Activated B cell treated with CpG ODN at 0.5 μM for 24 hours (primary cell): ENCODE measurements around the gene ITPR3. TPM values are rescaled to one million over a fixed set of nuclear protein-coding genes. Genes with fewer than 3 reads are reported as not detected.

Experiments
- ATAC-seq: fragments of 200-7000 bp; cut with Tn5 transposase; one replicate; pipeline ENCODE4 v1.10.0; 2021; ENCODE audit warnings: low read depth, mild to moderate bottlenecking, moderate library complexity
- CTCF ChIA-PET: fragments of 350-600 bp; sonication (Branson Sonifier 250); formaldehyde crosslinking; loops from one replicate; lab custom pipeline; 2021; ENCODE audit warnings: antibody characterized with exemption; lab: Charles Lee
- POLR2A ChIA-PET: fragments of 350-600 bp; sonication (Branson Sonifier 250); formaldehyde crosslinking; loops from one replicate; lab custom pipeline; 2021; ENCODE audit warnings: antibody characterized with exemption; lab: Charles Lee
- DNase-seq: peaks from one replicate; pipeline ENCODE4 v3.0.0; 2022
- H3K27ac Mint-ChIP-seq: one replicate; pipeline ENCODE4 v1.8.0; 2020; ENCODE audit warnings: mixed read lengths
- H3K27me3 Mint-ChIP-seq: one replicate; pipeline ENCODE4 v1.8.0; 2021; ENCODE audit warnings: mixed read lengths
- H3K36me3 Mint-ChIP-seq: one replicate; pipeline ENCODE4 v1.8.0; 2021; ENCODE audit warnings: low read depth, mixed read lengths
- H3K4me1 Mint-ChIP-seq: one replicate; pipeline ENCODE4 v1.8.0; 2021; ENCODE audit warnings: mixed read lengths
- H3K4me3 Mint-ChIP-seq: one replicate; pipeline ENCODE4 v1.8.0; 2020; ENCODE audit warnings: mild to moderate bottlenecking, mixed read lengths
- H3K9me3 Mint-ChIP-seq: one replicate; pipeline ENCODE4 v1.8.0; 2020; ENCODE audit warnings: mixed read lengths
- intact Hi-C: fragments of 100-400 bp; cut with micrococcal nuclease; formaldehyde crosslinking; loops from one replicate; pipeline ENCODE4 v1.15.1; 2024
- total RNA-seq: library from RNA; stranded (reverse); gene quantifications from 2 replicates; pipeline ENCODE4 v1.2.3, GENCODE V29; 2022
- TF ChIP-seq, protein P1 (sequence below): fragments of 200-600 bp; IDR thresholded peaks from one replicate; pipeline ENCODE4 v1.8.0; 2022; ENCODE audit warnings: antibody characterized with exemption, mild to moderate bottlenecking

ITPR3 gene
- total RNA-seq, 1 donor from 2014 or later: 35.5 TPM

DNA sequence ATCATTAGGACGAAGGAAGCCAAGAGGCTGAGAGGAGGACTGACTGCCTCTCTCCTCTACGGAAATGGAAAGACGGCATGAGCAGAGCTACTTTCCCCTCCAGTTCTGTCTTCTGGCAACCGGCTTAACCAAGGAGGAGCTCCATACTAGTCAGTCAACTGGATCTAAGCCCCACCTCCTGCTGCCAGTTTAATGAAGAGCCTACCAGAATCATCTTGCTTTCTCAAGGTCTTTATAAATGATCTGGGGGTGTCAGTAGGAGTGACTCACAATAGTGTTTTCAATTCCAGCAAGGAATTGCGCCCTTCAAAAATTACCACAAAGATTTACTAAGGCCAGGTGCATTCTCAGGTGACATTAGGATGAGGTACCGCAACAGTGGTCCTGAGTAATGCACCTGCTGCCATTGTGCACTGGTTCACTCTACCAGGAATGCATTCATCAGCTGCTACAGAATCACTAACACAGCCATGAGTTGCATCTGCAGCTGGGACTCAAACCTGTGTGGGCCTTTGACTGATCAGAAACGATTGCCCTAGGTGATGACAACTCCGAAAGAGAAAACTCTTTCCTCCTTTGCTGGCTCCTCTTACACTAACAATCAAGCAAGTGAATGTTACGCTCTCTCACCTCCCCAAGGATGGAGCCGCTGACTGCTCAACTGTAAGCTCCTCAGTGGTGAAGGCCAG is 87.5 kb downstream of the ITPR3 start:
- Mint-ChIP-seq H3K27ac (no peak overlapping the region), H3K27me3 (no peaks in the 10 kb centered on the region), H3K36me3 (peaks cover 43% of the 10 kb centered on the region), H3K4me3 (no peak overlapping the region), H3K9me3 (no peaks in the 10 kb centered on the region), H3K4me1 (peaks cover 34% of the 10 kb centered on the region)
- ChIA-PET CTCF (interaction anchor here (1.5 kb wide), 1 partner anchor 8 kb away, joined by 7 read pairs; no protein-coding TSS in a partner anchor), POLR2A (interaction anchor here (0.6 kb wide), 1 partner anchor 103 kb away, joined by 4 read pairs; no protein-coding TSS in a partner anchor)
- intact Hi-C loops: no loop called here
- DNase-seq (no peak), ATAC-seq (no peak)
- TF ChIP-seq, protein P1, sequence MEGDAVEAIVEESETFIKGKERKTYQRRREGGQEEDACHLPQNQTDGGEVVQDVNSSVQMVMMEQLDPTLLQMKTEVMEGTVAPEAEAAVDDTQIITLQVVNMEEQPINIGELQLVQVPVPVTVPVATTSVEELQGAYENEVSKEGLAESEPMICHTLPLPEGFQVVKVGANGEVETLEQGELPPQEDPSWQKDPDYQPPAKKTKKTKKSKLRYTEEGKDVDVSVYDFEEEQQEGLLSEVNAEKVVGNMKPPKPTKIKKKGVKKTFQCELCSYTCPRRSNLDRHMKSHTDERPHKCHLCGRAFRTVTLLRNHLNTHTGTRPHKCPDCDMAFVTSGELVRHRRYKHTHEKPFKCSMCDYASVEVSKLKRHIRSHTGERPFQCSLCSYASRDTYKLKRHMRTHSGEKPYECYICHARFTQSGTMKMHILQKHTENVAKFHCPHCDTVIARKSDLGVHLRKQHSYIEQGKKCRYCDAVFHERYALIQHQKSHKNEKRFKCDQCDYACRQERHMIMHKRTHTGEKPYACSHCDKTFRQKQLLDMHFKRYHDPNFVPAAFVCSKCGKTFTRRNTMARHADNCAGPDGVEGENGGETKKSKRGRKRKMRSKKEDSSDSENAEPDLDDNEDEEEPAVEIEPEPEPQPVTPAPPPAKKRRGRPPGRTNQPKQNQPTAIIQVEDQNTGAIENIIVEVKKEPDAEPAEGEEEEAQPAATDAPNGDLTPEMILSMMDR: no peak

DNA sequence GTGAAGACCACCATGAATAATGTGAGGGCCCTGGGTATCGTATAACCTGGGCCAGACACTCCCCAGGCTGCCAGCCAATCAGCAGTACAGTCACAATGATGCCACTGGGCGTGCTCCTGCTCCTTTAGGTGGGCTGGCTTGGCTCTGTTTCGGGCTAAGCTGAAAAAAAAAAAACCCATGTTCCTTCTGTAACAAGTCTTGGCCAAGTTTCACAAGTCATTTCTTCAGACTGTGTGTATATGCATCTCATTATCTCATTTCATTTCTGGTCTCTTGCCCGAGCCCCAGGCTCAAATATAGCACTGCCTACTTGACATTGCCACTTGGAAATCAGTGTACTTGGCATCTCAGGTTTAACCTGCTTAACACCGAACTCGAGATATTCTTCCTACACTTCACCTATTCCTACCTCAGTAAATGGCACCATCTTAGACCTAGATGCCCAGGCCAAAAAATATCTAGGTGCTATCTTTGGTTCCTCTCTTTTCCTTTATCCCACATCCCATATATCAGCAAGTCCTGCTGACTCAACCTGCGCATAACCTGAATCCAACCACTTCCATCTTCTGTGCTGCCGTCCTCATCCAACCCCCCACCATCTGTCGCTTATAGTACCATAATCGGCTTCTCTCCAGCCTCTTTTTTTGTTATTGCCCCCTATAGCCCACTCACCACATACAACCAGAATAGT is 88.6 kb downstream of the ITPR3 start:
- ChIA-PET CTCF (interaction anchor here (1.5 kb wide), 1 partner anchor 9 kb away, joined by 7 read pairs; no protein-coding TSS in a partner anchor), POLR2A (interaction anchor here (0.5 to 2.6 kb wide), 3 partner anchors 9 to 278 kb away, joined by 6 to 23 read pairs (median 8); no protein-coding TSS in a partner anchor)
- intact Hi-C loops: loop anchor here (2.0 to 5.0 kb wide), 3 partner anchors 13 to 87 kb away; partner anchors contain the start of genes ITPR3 and LEMD2
- ATAC-seq (no peak), DNase-seq (no peak)
- Mint-ChIP-seq H3K27ac (peak overlapping the region; percentile 42), H3K4me1 (peaks cover 29% of the 10 kb centered on the region), H3K9me3 (no peaks in the 10 kb centered on the region), H3K4me3 (peak overlapping the region; percentile 7), H3K36me3 (peaks cover 37% of the 10 kb centered on the region), H3K27me3 (no peaks in the 10 kb centered on the region)
- TF ChIP-seq, protein P1: no peak

DNA sequence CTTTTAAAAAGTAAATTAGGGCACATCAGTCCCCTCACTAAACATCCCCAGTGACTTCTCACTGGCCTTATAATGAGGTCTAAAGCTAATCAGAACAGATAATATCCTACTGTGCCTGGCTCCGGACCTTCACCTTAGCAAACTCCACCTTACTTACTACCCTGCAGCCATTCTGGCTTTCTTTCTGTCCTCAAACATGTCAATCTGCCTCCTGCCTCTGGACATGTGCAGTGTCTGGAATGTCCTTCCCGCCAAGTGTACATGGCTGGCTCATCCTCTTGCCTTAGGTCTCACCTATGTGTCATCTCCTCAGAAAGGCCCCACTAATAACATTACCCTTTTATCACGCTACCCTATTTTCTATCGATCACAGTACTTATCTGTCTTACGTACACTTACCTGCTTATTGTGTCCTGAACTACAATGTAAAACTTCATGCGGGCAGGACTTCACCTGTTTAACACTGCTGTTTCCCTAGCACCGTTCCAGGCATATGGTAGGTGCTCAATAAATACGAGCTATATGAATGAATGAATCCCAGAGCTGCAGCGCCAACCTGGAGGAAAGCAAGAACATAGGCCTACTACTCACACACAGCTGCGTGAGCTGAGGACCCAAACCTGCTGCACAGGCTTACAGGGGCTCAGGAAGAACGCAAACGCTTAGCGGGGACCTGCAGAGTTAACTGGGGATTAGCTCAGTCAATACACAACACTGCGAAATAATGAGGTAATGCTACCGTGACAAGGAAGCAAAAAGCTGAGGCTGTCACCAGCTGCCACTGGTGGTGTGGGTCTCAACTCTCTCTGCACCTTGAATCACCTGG is 89.4 kb downstream of the ITPR3 start:
- ATAC-seq: no peak

More for the DNA sequence above, 89.4 kb downstream of the ITPR3 start:
- peaks cover 37% of the 10 kb centered on the region for H3K36me3 Mint-ChIP-seq
- POLR2A ChIA-PET: interaction anchor here (0.7 to 2.6 kb wide), 26 partner anchors 10 to 526 kb away, joined by 3 to 23 read pairs (median 4); partner anchors contain the start of genes BAK1, HMGA1, ITPR3 and TAPBP
- peak overlapping the region; percentile 98 for H3K4me3 Mint-ChIP-seq
- intact Hi-C loops: loop anchor here (1.0 to 5.0 kb wide), 6 partner anchors 11 to 319 kb away; partner anchors contain the start of genes ITPR3, KIFC1 and LEMD2
- peaks cover 29% of the 10 kb centered on the region for H3K4me1 Mint-ChIP-seq
- no peaks in the 10 kb centered on the region for H3K9me3 Mint-ChIP-seq
- peak overlapping the region; percentile 99 for H3K27ac Mint-ChIP-seq
- TF ChIP-seq, protein P1: no peak
- DNase-seq: no peak
- CTCF ChIA-PET: interaction anchor here (1.0 to 2.4 kb wide), 10 partner anchors 9 to 704 kb away, joined by 3 to 28 read pairs (median 4); partner anchors contain the start of gene ITPR3
- H3K27me3 Mint-ChIP-seq: no peaks in the 10 kb centered on the region
